Measurements from ENCODE around the gene PIP5K1B. TPM values are rescaled to one million over a fixed set of nuclear protein-coding genes. Genes with fewer than 3 reads are reported as not detected.
A peak's percentile ranks its signal among the peaks of the same experiment; 100 is the strongest.

PIP5K1B gene
- total and polyA plus RNA-seq, 10 of the 15 experiments (the other 5 are each of a cell fraction or from before 2014, with no cell fraction given): 6.8 to 16.3 (median 10.6) TPM

- TF ChIP-seq ZBTB40 (IDR thresholded peaks at IDR 0.05; ENCODE audit: borderline replicate concordance) (no peak), BRCA1 (IDR thresholded peaks at IDR 0.05; ENCODE audit: low read depth, low read length) (no peak), YBX1 (IDR thresholded peaks at IDR 0.05) (no peak), ETV6 (conservative IDR thresholded peaks at IDR 0.05 in 1 of 2, IDR thresholded peaks at IDR 0.05 in 1 of 2; ENCODE audit: borderline replicate concordance in 1 of 2, low read depth in 1 of 2) (no peak), ZZZ3 (IDR thresholded peaks at IDR 0.05; ENCODE audit: control insufficient read depth, insufficient read length, low read depth) (no peak), CREM (IDR thresholded peaks at IDR 0.05; ENCODE audit: low read depth) (peak; percentile 51; the same call in 1 of the 2 replicates), SMC3 (IDR thresholded peaks at IDR 0.05; ENCODE audit: borderline replicate concordance, low read length) (no peak)
Measured at GRCh38 chr9:68847765-68848164, 142.7 kb downstream of the PIP5K1B start (continued).

- no peaks in the 10 kb centered on the region for H3K27me3 ChIP-seq (replicated peaks in 1 of 2; ENCODE audit: control insufficient read depth in 2 of 2, insufficient read depth in 2 of 2, low read length in 1 of 2)
- intact Hi-C loops (cut with micrococcal nuclease; ENCODE audit: unreplicated experiment): no loop called here
- no peak overlapping the region for H3K4me3 ChIP-seq
- H3K27ac ChIP-seq (ENCODE audit: control insufficient read depth, insufficient read depth): no peak overlapping the region
- peaks cover 5% of the 10 kb centered on the region for H3K4me1 ChIP-seq (ENCODE audit: control insufficient read depth, insufficient read depth, low read length)
- no peak overlapping the region for H3K4me2 ChIP-seq (ENCODE audit: control insufficient read depth, insufficient read depth)
- RAD21 ChIA-PET (ENCODE audit: unreplicated experiment): no interaction called here
- CTCF ChIA-PET: interaction anchor here (1.0 kb wide), 1 partner anchor 145 kb away, joined by 3 read pairs; no protein-coding TSS in a partner anchor
- no peak for DNase-seq (ENCODE audit: low read depth, low spot score)
- H4K20me1 ChIP-seq (ENCODE audit: control insufficient read depth, insufficient read depth): no peaks in the 10 kb centered on the region
- H3K9me3 ChIP-seq (replicated peaks; ENCODE audit: control insufficient read depth, insufficient read depth, low read length): no peaks in the 10 kb centered on the region
- no peak for ATAC-seq
- SMC1A ChIA-PET (ENCODE audit: uncharacterized antibody, unreplicated experiment): no interaction called here
- POLR2A ChIA-PET: no interaction called here
- no peak overlapping the region for H2AFZ ChIP-seq (ENCODE audit: control insufficient read depth, low read depth, low read length)
- H3K79me2 ChIP-seq (ENCODE audit: control insufficient read depth, insufficient read depth, low read length): no peaks in the 10 kb centered on the region
- BruUV-seq (replicated peaks): no TSS peak
- no peak for FAIRE-seq
- H3K9ac ChIP-seq (ENCODE audit: control insufficient read depth, insufficient read depth, low read length): no peak overlapping the region
- no peaks in the 10 kb centered on the region; a peak in 2 of 4 replicates for H3K36me3 ChIP-seq (ENCODE audit: control insufficient read depth in 2 of 2, insufficient read depth in 2 of 2, low read length in 1 of 2)
- in situ Hi-C loops (cut with MboI): no loop called here
- WGBS (ENCODE audit: insufficient coverage, insufficient replicate concordance, low lambda C conversion rate, missing lambda C conversion rate): 97% methylated on average over 4 of the region's 4 CpGs
- TF ChIP-seq ZBTB40 (IDR thresholded peaks at IDR 0.05; ENCODE audit: borderline replicate concordance): no peak
- no peak for TF ChIP-seq KDM1A (IDR thresholded peaks at IDR 0.05; ENCODE audit: borderline replicate concordance)
- no peak for TF ChIP-seq PKNOX1 (IDR thresholded peaks at IDR 0.05)
Measured at GRCh38 chr9:68851657-68852056, 146.6 kb downstream of the PIP5K1B start.
